K562 (cell line): Measurements from ENCODE around the gene DRG1.

Experiments
- CEBPB ChIP-seq: fragments of 450-650 bp; IDR thresholded peaks from 2 replicates; pipeline ENCODE4 v1.6.1; 2016; ENCODE audit warnings: missing genetic modification characterization, missing compliant biosample characterization
- HNRNPK ChIP-seq: fragments of 200-400 bp; formaldehyde crosslinking; IDR thresholded peaks from one replicate; pipeline ENCODE4 v1.6.1; 2018; ENCODE audit warnings: mild to moderate bottlenecking, low read depth, low read length; ENCODE audit not compliant: poor library complexity, severe bottlenecking
- NBN ChIP-seq: fragments of 450-650 bp; IDR thresholded peaks from 2 replicates; pipeline ENCODE4 v1.6.1; 2016; ENCODE audit warnings: low read depth, mild to moderate bottlenecking
- POLR2A ChIP-seq: fragments of 450-650 bp; conservative IDR thresholded peaks from 2 replicates; pipeline ENCODE4 v1.6.1; 2016
- RBM34 ChIP-seq: fragments of 200-400 bp; formaldehyde crosslinking; IDR thresholded peaks from 2 replicates; pipeline ENCODE4 v1.6.1; 2018; ENCODE audit warnings: low read length, borderline replicate concordance; ENCODE audit not compliant: insufficient read depth
- SMARCC2 ChIP-seq: fragments of 450-650 bp; IDR thresholded peaks from 2 replicates; pipeline ENCODE4 v1.6.1; 2017; ENCODE audit warnings: antibody characterized with exemption, moderate library complexity, mild to moderate bottlenecking, low read depth
- ZBTB7A ChIP-seq: IDR thresholded peaks from 2 replicates; pipeline ENCODE4 v1.6.1; 2011; ENCODE audit warnings: low read depth, mild to moderate bottlenecking, low read length, moderate library complexity, borderline replicate concordance; ENCODE audit not compliant: control insufficient read depth
- TF ChIP-seq, protein P1 (sequence below): sonication (generic); formaldehyde crosslinking; IDR thresholded peaks from 2 replicates; pipeline ENCODE4 v1.8.0; 2022; ENCODE audit warnings: missing genetic modification reagents, mild to moderate bottlenecking, borderline replicate concordance
- TF ChIP-seq, protein P2 (sequence below): IDR thresholded peaks from 2 replicates; pipeline ENCODE4 v1.6.1; 2011; ENCODE audit warnings: borderline replicate concordance, low read depth, mild to moderate bottlenecking, moderate library complexity, low read length; ENCODE audit not compliant: insufficient read depth, poor library complexity, severe bottlenecking

DNA sequence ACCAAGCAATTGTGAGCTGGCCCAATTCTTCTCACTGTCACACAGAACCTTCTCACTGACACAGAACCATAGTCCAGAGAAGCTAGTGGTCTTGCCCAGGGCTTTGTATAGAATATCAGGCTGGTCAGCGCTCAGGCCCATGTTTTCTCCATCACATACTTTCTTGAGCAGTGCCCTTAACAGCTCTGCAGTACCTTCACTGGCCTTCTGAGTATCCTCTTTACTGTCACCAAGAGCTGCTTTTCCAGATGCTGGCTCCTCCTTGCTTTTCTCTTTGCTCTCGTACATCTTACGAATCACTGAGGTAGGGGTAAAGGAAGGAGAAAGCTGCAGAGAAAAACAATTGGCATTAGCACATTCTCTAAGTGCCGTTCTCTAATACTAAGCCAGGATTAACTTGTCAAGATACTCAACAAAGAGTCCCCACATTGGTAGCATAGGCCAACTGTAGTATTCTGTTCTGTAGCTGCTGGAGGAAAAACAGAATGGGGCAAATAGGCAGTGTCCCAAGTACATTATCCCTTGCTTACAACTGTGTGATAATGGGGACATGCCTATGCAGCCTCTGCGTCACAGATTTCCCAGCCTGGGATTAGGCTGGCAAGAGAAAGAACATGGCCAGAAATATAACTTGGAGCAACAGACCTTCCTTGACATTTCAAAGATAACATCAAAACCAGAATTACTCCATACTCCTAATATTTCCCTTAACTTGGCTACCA lies 43.5 kb downstream of the DRG1 start:
- TF ChIP-seq HNRNPK (no peak), CEBPB (tag) (no peak), ZBTB7A (no peak), RBM34 (no peak), POLR2A (no peak), NBN (no peak), SMARCC2 (no peak)
- TF ChIP-seq, protein P1, sequence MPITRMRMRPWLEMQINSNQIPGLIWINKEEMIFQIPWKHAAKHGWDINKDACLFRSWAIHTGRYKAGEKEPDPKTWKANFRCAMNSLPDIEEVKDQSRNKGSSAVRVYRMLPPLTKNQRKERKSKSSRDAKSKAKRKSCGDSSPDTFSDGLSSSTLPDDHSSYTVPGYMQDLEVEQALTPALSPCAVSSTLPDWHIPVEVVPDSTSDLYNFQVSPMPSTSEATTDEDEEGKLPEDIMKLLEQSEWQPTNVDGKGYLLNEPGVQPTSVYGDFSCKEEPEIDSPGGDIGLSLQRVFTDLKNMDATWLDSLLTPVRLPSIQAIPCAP (CRISPR knock-in tag) = no peak
- TF ChIP-seq, protein P2, sequence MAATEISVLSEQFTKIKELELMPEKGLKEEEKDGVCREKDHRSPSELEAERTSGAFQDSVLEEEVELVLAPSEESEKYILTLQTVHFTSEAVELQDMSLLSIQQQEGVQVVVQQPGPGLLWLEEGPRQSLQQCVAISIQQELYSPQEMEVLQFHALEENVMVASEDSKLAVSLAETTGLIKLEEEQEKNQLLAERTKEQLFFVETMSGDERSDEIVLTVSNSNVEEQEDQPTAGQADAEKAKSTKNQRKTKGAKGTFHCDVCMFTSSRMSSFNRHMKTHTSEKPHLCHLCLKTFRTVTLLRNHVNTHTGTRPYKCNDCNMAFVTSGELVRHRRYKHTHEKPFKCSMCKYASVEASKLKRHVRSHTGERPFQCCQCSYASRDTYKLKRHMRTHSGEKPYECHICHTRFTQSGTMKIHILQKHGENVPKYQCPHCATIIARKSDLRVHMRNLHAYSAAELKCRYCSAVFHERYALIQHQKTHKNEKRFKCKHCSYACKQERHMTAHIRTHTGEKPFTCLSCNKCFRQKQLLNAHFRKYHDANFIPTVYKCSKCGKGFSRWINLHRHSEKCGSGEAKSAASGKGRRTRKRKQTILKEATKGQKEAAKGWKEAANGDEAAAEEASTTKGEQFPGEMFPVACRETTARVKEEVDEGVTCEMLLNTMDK = no peak
